Heart left ventricle (tissue), 16 donors: ENCODE data around the gene GPR148. TPM values are rescaled to one million over a fixed set of nuclear protein-coding genes. Genes with fewer than 3 reads are reported as not detected.

ENCODE experiments used
- ATAC-seq, 4 donors: fragments of 200-7000 bp; cut with Tn5 transposase; one replicate each; pipeline ENCODE4 v1.9.1; 2020 to 2022; ENCODE audit warnings: moderate library complexity in 4 of 4, mild to moderate bottlenecking in 3 of 4, moderate number of reproducible peaks in 1 of 4
- DNase-seq, 5 donors: peaks; one replicate each; pipeline ENCODE4 v3.0.0-alpha.2; 2020
- H3K27ac ChIP-seq, 12 donors: fragments of 200-600 bp; sonication (generic) in 4 of 12; one replicate each; pipeline versions ENCODE4 v1.5.0 to v1.8.0; 2016 to 2022; ENCODE audit warnings: mild to moderate bottlenecking in 2 of 12
- H3K27me3 ChIP-seq, 9 donors: fragments of 200-600 bp; sonication (generic) in 2 of 9; one replicate each; pipeline versions ENCODE4 v1.5.1 to v1.8.0; 2016 to 2022; ENCODE audit warnings: mild to moderate bottlenecking in 3 of 9
- H3K36me3 ChIP-seq, 9 donors: fragments of 200-600 bp; sonication (generic) in 2 of 9; one replicate each; pipeline versions ENCODE4 v1.5.0 to v1.8.0; 2018 to 2022; ENCODE audit warnings: mild to moderate bottlenecking in 2 of 9
- H3K4me1 ChIP-seq, 12 donors: fragments of 200-600 bp; sonication (generic) in 4 of 12; one replicate each; pipeline versions ENCODE4 v1.5.0 to v1.8.0; 2016 to 2022; ENCODE audit warnings: mild to moderate bottlenecking in 3 of 12
- H3K4me3 ChIP-seq, 12 donors: fragments of 200-600 bp; sonication (generic) in 4 of 12; one replicate each; pipeline versions ENCODE4 v1.5.0 to v1.8.0; 2017 to 2022; ENCODE audit warnings: mild to moderate bottlenecking in 9 of 12, moderate library complexity in 4 of 12
- H3K9me3 ChIP-seq, 12 donors: fragments of 200-600 bp; sonication (generic) in 4 of 12; one replicate each; pipeline versions ENCODE4 v1.5.0 to v1.8.0; 2016 to 2022; ENCODE audit warnings: mild to moderate bottlenecking in 1 of 12
- CTCF ChIP-seq, 12 donors: fragments of 200-600 bp; sonication (generic) in 4 of 12; IDR thresholded peaks; one replicate each; pipeline versions ENCODE4 v1.5.0 to v1.8.0; 2018 to 2022; ENCODE audit warnings: antibody characterized with exemption in 12 of 12, mild to moderate bottlenecking in 5 of 12
- POLR2A ChIP-seq, 2 donors: fragments of 450-650 bp; IDR thresholded peaks; one replicate each; pipeline ENCODE4 v1.6.1; 2017; ENCODE audit warnings: antibody characterized with exemption in 2 of 2, mild to moderate bottlenecking in 2 of 2, moderate library complexity in 2 of 2
- WGBS, 4 donors: extraction: QIAGEN DNeasy Blood & Tissue Kit in 2 of 4; methylation state at CpG; one replicate each; pipeline versions ENCODE4 v1.1.5 to v1.1.7; 2013 to 2018; 5-methylcytosine and 5-hydroxymethylcytosine counted together
- intact Hi-C, 10 donors: fragments of 100-400 bp; cut with DNase I; formaldehyde crosslinking; loops; one replicate each; pipeline versions ENCODE4 v1.11.1 to v1.14.2; 2022
- polyA plus RNA-seq, 2 donors: library from polyadenylated mRNA; stranded (reverse); fragments of 200-250 nt; gene quantifications; one replicate each; pipeline ENCODE4 v1.2.3, GENCODE V29; 2013
- total RNA-seq, 9 donors: library from RNA; depleted of rRNA in 2 of 9; stranded (reverse); fragments of >200 nt in 2 of 9; fragmentation: NEBNext Ultra II Directional in 3 of 9; extraction: Animal tissue kit (Norgen Biotek cat#: 25700) in 3 of 9; gene quantifications; one replicate each; pipeline versions ENCODE4 v1.1.0 to v1.2.4, GENCODE V29; 2016 to 2023
- donor health status: ischemic (EF 13 %, LVEDD 7.1; RV severe dilation, severe dysfunction).
- donor health status: healthy with polysubstance abuse.
- donor health status: DM: no; HTN: yes; CAD: no.
- donor health status: DM: no; HTN: no; CAD: no.
- donor health status: ischemic (EF 25% LVEDD 6.9; RV normal size, moderate dysfunction).
- donor health status: ischemic (EF 25% LVEDD 5.7; RV mildly dilated, moderate dysfunction).
- donor health status: healthy.
- donor health status: DM: yes; HTN: yes; CAD: no.
- donor health status: ischemic (EF 35%, LVEDD 5.7; RV mildly dilated, moderate dysfunction).
- donor health status: nonischemic (EF 11% LVEDD 7.7; RV severe dilation, severe dysfunction).
- donor health status: DM: yes; HTN: yes; CAD: no.
- donor health status: PGD.
- donor health status: ischemic (EF 29% LVEDD 5.4; RV normal size, mild dysfunction).
- donor health status: nonischemic (EF 23%, LVEDD 6.1; RV moderate dilation, normal function).

Gene GPR148
- total and polyA plus RNA-seq, 11 donors = not detected

- Histone ChIP-seq H3K27ac (no peak overlapping the region), H3K4me3 (no peak overlapping the region), H3K4me1 (no peaks in the 10 kb centered on the region), H3K36me3 (no peaks in the 10 kb centered on the region), H3K9me3 (no peaks in the 10 kb centered on the region), H3K27me3 (peaks cover 0 to 59% (median 15%) of the 10 kb centered on the region in 9 donors)
- ATAC-seq = no peak
- 73 to 84% (median 80%) methylated on average over 14 to 37 of the region's 37 CpGs for WGBS, 4 donors
- DNase-seq = no peak
- intact Hi-C loops = no loop called here
- TF ChIP-seq POLR2A (IDR thresholded peaks at IDR 0.05) = no peak
- TF ChIP-seq CTCF (IDR thresholded peaks at IDR 0.05) = no peak
These were observed 33.4 kb downstream of the GPR148 start for GRCh38 chr2:130762031-130762909.

GRCh38 chr2:130762910-130763385 is 34.1 kb downstream of the GPR148 start:
- H3K36me3 ChIP-seq = no peaks in the 10 kb centered on the region
- intact Hi-C loops = no loop called here
- no peaks in the 10 kb centered on the region for H3K4me1 ChIP-seq
- H3K27me3 ChIP-seq = peaks cover 0 to 56% (median 9%) of the 10 kb centered on the region in 9 donors
- ATAC-seq (no peak), DNase-seq (no peak)
- H3K4me3 ChIP-seq = no peak overlapping the region
- no peaks in the 10 kb centered on the region for H3K9me3 ChIP-seq
- TF ChIP-seq POLR2A (IDR thresholded peaks at IDR 0.05) (no peak), CTCF (IDR thresholded peaks at IDR 0.05) (no peak)
- WGBS, 4 donors = 81 to 88% (median 85%) methylated on average over 16 to 22 of the region's 22 CpGs
- H3K27ac ChIP-seq = no peak overlapping the region

GRCh38 chr2:130763405-130763804 is 34.5 kb downstream of the GPR148 start:
- ATAC-seq = no peak
- no peak for DNase-seq
- Histone ChIP-seq H3K27ac (no peak overlapping the region), H3K4me3 (no peak overlapping the region), H3K4me1 (no peaks in the 10 kb centered on the region), H3K27me3 (peaks cover 0 to 56% (median 7%) of the 10 kb centered on the region in 9 donors), H3K36me3 (no peaks in the 10 kb centered on the region), H3K9me3 (no peaks in the 10 kb centered on the region)
- no peak for TF ChIP-seq CTCF (IDR thresholded peaks at IDR 0.05)
- TF ChIP-seq POLR2A (IDR thresholded peaks at IDR 0.05) = no peak
- intact Hi-C loops = no loop called here
- WGBS, 4 donors = 78 to 84% (median 83%) methylated on average over 6 to 12 of the region's 12 CpGs

GRCh38 chr2:130764035-130764820 is 35.4 kb downstream of the GPR148 start:
- Histone ChIP-seq H3K4me1 (no peaks in the 10 kb centered on the region), H3K4me3 (no peak overlapping the region), H3K36me3 (no peaks in the 10 kb centered on the region), H3K27ac (no peak overlapping the region), H3K9me3 (no peaks in the 10 kb centered on the region), H3K27me3 (peaks cover 0 to 56% (median 5%) of the 10 kb centered on the region in 9 donors)
- ATAC-seq (no peak), DNase-seq (no peak)
- WGBS, 4 donors = 80 to 87% (median 83%) methylated on average over 6 to 15 of the region's 15 CpGs
- no peak for TF ChIP-seq CTCF (IDR thresholded peaks at IDR 0.05)
- no peak for TF ChIP-seq POLR2A (IDR thresholded peaks at IDR 0.05)
- intact Hi-C loops = no loop called here
